ENCODE results near the gene CHMP4B. TPM values are rescaled to one million over a fixed set of nuclear protein-coding genes. Genes with fewer than 3 reads are reported as not detected.

Gene CHMP4B, protein sequence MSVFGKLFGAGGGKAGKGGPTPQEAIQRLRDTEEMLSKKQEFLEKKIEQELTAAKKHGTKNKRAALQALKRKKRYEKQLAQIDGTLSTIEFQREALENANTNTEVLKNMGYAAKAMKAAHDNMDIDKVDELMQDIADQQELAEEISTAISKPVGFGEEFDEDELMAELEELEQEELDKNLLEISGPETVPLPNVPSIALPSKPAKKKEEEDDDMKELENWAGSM
- total RNA-seq, result 18.3 TPM

DNA sequence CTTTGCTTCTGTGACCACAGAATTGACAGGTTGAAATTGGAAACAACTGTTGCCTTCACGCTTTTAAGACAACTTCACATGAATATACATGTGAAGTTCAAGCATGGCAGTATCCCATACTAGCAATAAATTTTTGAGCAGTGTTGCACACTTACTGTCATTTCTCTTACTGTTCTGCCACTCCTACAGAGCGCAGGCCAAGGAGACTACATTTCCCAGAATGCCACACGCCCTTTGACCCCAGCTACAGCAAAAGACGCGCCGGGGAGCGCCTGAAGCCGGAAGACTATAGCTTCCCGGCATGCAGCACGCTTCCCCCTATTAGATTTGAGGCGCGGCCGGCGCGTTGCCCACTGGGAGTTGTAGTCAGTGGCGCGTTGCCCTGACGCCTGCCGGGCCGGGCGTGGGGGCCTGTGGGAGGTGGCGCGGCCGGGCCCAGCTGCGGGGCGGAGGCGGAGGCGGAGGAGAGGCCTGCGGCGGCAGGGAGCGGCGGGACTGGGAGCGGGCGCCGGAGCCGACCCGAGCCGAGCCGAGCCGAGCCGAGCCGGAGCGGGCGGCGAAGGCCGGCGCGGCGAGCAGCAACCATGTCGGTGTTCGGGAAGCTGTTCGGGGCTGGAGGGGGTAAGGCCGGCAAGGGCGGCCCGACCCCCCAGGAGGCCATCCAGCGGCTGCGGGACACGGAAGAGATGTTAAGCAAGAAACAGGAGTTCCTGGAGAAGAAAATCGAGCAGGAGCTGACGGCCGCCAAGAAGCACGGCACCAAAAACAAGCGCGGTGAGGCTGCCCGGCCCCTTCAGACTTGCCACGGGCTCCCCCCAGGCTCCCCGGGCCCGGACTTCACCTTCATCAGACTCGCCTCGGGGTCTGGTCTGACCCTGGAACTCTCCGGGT lies at the start of gene CHMP4B:
TSS of gene CHMP4B (plus strand) at position 464 of the 891 bp plus-strand sequence. CDS start at position 585, 121 bp downstream.
- DNase-seq (ENCODE audit: low read depth in 2 of 3, low spot score in 2 of 3), result peak; percentile 90 to 99 (median 99)

DNA sequence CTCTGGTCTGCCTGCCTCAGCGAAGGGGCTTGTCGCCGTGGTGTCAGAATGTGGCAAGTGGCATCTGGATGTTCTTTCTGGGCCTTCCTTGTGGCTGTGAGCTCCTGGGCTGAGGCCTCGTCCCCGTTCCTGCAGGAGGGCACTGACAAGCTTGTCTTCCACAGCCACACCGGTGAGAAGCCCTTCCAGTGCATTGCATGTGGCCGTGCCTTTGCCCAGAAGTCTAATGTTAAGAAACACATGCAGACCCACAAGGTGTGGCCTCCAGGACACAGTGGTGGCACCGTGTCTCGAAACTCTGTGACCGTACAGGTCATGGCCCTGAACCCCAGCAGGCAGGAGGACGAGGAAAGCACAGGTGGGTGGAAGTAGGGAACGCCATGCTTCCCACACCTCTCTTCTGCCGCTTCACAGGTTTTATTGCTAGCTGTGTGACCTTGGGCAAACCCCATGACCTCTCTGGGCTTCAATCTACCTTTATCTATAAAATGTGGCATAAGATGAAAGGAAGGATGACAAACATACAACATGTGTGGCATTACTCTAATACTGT lies 49.4 kb upstream of the CHMP4B start:
- DNase-seq (ENCODE audit: low read depth in 2 of 3, low spot score in 2 of 3), result no peak

DNA sequence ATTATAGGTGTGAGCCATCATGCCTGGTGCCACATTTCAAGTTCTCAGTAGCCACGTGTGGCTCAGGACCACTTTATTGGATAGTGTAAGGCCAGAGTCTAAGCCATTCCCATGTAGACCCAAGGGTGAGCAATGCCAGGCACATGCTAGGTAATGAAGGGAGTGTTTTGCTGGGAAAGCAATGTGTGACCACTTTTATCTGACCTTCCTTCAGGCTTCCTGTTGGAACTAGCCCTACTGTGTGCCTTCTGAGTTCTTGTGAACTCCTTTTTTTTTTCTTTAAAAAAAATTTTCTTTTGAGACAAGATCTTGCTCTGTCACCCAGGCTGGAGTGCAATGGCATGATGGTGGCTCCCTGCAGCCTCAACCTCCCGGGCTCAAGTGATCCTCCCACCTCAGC lies 46.0 kb upstream of the CHMP4B start:
- no peak for DNase-seq (ENCODE audit: low read depth in 2 of 3, low spot score in 2 of 3)

DNA sequence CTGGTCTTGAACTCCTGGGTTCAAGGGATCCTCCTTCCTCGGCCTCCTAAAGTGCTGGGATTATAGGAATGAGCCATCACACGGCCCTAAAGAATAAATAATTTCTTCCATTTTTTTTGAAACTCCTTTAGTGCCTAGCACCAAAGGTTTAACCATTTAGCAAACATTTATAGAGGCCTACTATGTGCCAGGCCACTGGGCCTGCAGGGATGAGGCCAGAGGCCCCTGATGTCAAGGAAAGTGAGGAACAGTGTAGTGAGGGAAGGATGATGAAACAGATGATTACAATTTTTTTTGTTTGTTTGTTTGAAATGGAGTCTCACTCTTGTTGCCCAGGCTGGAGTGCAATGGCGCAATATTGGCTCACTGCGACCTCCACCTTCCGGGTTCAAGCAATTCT lies 45.6 kb upstream of the CHMP4B start:
- no peak for DNase-seq (ENCODE audit: low read depth in 2 of 3, low spot score in 2 of 3)

GRCh38 chr20:33766686-33767085 lies 44.5 kb upstream of the CHMP4B start:
- DNase-seq (ENCODE audit: low read depth in 2 of 3, low spot score in 2 of 3), result no peak

DNA sequence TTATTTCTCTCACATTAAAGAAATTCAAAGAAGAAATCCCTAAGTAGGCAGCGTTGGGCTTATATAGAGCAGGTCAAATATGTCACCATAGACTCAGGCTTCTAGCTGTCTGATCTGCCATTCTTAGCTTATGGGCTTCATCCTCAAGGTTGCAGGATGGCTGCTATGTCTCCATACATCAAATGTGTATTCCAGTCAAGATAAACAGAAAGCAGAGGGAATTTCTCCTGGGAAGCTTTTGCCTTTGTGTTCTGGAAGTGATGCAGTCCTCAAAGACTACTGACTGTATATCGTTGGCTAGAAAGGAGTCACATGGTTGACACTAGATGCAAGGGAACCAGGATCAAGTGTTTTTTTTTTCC lies 43.4 kb upstream of the CHMP4B start:
- DNase-seq (ENCODE audit: low read depth in 2 of 3, low spot score in 2 of 3), result no peak

GRCh38 chr20:33769043-33769442 lies 42.1 kb upstream of the CHMP4B start:
- no peak for DNase-seq (ENCODE audit: low read depth in 2 of 3, low spot score in 2 of 3)

- DNase-seq (ENCODE audit: low read depth in 2 of 3, low spot score in 2 of 3), result no peak
Observed at GRCh38 chr20:33770005-33770404, 41.1 kb upstream of the CHMP4B start.

DNA sequence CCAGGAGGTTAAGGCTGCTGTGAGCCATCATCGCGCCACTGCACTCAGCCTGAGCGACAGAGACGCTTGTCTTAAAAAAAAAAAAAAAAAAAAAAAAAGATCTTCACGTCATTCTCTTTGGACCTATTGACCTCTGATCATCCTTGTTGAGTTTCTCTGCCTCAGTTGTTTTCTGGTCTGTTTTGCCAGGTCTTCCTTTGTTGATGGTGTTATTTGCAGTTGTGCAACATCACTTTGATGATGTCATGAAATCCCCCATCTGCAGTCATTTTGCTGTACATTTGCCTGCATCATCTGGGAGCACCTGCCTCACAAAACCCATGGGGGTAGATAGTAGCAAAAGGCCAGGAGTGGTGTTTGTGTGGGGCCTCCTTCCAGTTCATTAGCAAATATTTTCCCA lies 39.2 kb upstream of the CHMP4B start:
- DNase-seq (ENCODE audit: low read depth in 2 of 3, low spot score in 2 of 3), result no peak

DNA sequence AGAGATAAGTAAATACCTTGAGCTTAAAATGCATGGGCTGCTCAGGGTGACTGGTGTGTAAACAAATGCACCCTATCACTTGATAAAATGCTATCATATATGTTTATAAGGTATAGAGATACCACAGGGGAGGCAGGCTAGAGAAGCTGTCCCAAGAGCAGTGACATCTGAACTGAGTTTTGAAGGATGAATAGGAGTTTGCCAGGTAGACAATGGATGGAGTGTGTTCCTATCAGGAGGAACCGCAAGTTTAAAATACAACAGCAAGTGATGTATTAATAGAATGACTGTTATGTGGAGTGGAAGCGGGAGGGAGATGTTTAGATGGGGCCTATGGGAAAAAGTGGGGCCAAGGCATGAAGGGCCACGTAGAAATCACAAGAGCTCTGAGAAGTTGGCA lies 38.7 kb upstream of the CHMP4B start:
- DNase-seq (ENCODE audit: low read depth in 2 of 3, low spot score in 2 of 3), result no peak

- DNase-seq (ENCODE audit: low read depth in 2 of 3, low spot score in 2 of 3), result no peak
Observed at GRCh38 chr20:33773412-33774089, 37.6 kb upstream of the CHMP4B start.

- no peak for DNase-seq (ENCODE audit: low read depth in 2 of 3, low spot score in 2 of 3)
Observed at GRCh38 chr20:33777816-33778215, 33.3 kb upstream of the CHMP4B start.

DNA sequence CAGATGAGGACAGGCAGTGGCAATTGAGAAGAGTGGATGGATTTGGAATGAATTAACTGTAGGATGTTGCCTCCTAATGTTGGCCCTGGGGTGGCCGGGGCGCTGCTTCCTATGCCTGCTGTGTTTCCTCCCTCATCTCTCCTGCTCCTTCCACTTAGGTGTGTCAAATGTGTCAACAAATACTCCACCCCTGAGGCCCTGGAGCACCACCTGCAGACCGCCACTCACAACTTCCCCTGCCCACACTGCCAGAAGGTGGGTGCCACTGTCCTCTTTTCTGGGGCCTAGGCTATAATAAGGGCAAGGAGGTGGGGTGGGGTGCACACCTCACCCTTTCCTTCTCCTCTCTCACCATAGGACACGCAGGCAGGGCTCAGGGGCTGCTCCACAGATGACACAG lies 30.0 kb upstream of the CHMP4B start:
- no peak for DNase-seq (ENCODE audit: low read depth in 2 of 3, low spot score in 2 of 3)

GRCh38 chr20:33781945-33782344 lies 29.2 kb upstream of the CHMP4B start:
- no peak for DNase-seq (ENCODE audit: low read depth in 2 of 3, low spot score in 2 of 3)

GRCh38 chr20:33783256-33783655 lies 27.9 kb upstream of the CHMP4B start:
- no peak for DNase-seq (ENCODE audit: low read depth in 2 of 3, low spot score in 2 of 3)

- DNase-seq (ENCODE audit: low read depth in 2 of 3, low spot score in 2 of 3), result no peak
Observed at GRCh38 chr20:33783818-33784217, 27.3 kb upstream of the CHMP4B start.

DNA sequence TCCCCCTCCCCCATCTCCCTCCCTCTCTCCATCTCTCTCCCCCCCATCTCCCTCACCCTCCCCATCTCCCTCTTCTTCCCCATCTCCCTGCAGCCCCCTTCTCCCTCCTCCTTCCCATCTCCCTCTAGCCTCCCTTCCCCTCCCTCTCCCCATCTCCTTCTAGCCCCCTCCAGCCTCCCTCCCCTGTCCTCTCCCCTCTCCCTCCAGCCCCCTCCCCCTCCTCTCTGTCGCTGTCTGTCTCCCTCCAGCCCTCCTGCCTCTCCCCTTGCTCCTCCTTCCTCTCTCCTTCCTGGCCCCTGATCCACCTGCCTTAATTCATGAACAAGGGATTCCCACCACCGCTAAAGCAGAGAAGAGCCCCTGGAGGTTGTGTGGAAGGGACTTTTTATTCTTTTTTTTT lies 26.9 kb upstream of the CHMP4B start:
- no peak for DNase-seq (ENCODE audit: low read depth in 2 of 3, low spot score in 2 of 3)

DNA sequence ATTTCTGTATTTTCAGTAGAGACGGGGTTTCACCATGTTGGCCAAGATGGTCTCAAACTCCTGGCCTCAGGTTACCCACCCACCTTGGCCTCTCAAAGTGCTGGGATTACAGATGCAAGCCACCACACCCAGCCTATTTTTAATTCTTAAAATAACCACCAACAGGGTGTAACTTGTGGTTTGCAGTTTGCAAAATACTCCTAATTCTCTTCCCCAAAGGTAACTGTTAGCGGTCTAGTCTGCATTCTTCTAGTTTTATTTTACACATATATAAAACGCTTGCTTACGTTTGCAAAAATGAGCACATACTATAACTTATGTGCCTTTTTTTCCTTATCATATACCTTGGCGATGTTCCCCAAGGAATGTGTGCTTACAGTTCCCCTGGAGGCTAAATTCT lies 25.6 kb upstream of the CHMP4B start:
- DNase-seq (ENCODE audit: low read depth in 2 of 3, low spot score in 2 of 3), result no peak

GRCh38 chr20:33787253-33787891 lies 23.8 kb upstream of the CHMP4B start:
- no peak for DNase-seq (ENCODE audit: low read depth in 2 of 3, low spot score in 2 of 3)

- DNase-seq (ENCODE audit: low read depth in 2 of 3, low spot score in 2 of 3), result no peak
Observed at GRCh38 chr20:33788351-33789049, 22.6 kb upstream of the CHMP4B start.

Measured in hematopoietic multipotent progenitor cell (in vitro differentiated cells).